Gastroesophageal sphincter (tissue), 4 donors: ENCODE data around the gene EHD1. TPM values are rescaled to one million over a fixed set of nuclear protein-coding genes. Genes with fewer than 3 reads are reported as not detected.

ENCODE experiments used
- ATAC-seq: fragments of 150-250 bp; one replicate; pipeline ENCODE4 v1.9.1; 2016; ENCODE audit warnings: mild to moderate bottlenecking, moderate library complexity
- H3K27ac ChIP-seq, 4 donors: fragments of 200-600 bp; sonication (generic) in 3 of 4; 1 replicate in 3 of 4; 2 replicates in 1 of 4; pipeline ENCODE4 v1.5.1; 2016 to 2019
- H3K27me3 ChIP-seq: fragments of 200-600 bp; sonication (generic); one replicate; pipeline ENCODE4 v1.5.1; 2019
- H3K36me3 ChIP-seq, 2 donors: fragments of 200-600 bp; sonication (generic); one replicate each; pipeline ENCODE4 v1.5.1; 2019; ENCODE audit warnings: control low read depth in 1 of 2
- H3K4me1 ChIP-seq, 3 donors: fragments of 200-600 bp; sonication (generic); 1 replicate in 2 of 3; 2 replicates in 1 of 3; pipeline ENCODE4 v1.5.1; 2016 to 2019; ENCODE audit warnings: control low read depth in 2 of 3
- H3K4me3 ChIP-seq, 2 donors: fragments of 200-600 bp; sonication (generic); one replicate each; pipeline ENCODE4 v1.5.1; 2019; ENCODE audit warnings: mild to moderate bottlenecking in 1 of 2, moderate library complexity in 1 of 2
- H3K9me3 ChIP-seq, 3 donors: fragments of 200-600 bp; sonication (generic); one replicate each; pipeline ENCODE4 v1.5.1; 2017 to 2019; ENCODE audit warnings: control low read depth in 2 of 3
- CTCF ChIP-seq, 4 experiments: fragments of 200-600 bp in 2 of 4; fragments of 450-650 bp in 2 of 4; sonication (generic) in 1 of 4; IDR thresholded peaks; one replicate each; pipeline ENCODE4 v1.5.1; 2017 to 2019; ENCODE audit warnings: antibody characterized with exemption in 4 of 4, mild to moderate bottlenecking in 2 of 4, moderate library complexity in 2 of 4
- EP300 ChIP-seq: sonication (generic); formaldehyde crosslinking; IDR thresholded peaks from one replicate; pipeline ENCODE4 v1.6.1; 2017; ENCODE audit warnings: antibody characterized with exemption, mild to moderate bottlenecking
- POLR2A ChIP-seq, 2 donors: fragments of 450-650 bp; IDR thresholded peaks; one replicate each; pipeline ENCODE4 v1.6.1; 2017; ENCODE audit warnings: antibody characterized with exemption in 2 of 2, mild to moderate bottlenecking in 2 of 2, moderate library complexity in 1 of 2
- POLR2AphosphoS5 ChIP-seq: sonication (generic); formaldehyde crosslinking; IDR thresholded peaks from one replicate; pipeline ENCODE4 v1.6.1; 2017; ENCODE audit warnings: antibody characterized with exemption
- WGBS, 2 donors: methylation state at CpG; one replicate each; pipeline ENCODE4 v1.1.5; 2018; ENCODE audit warnings: low coverage in 1 of 2; 5-methylcytosine and 5-hydroxymethylcytosine counted together
- total RNA-seq, 4 donors: library from RNA; depleted of rRNA; stranded (reverse); fragments of >200 nt; gene quantifications; one replicate each; pipeline ENCODE4 v1.1.0, GENCODE V29; 2016

Gene EHD1
- total RNA-seq, 4 donors from 2014 or later = 92.1 to 188 (median 101) TPM

- Histone ChIP-seq H3K36me3 (peaks cover 0 to 82% of the 10 kb centered on the region in 2 donors), H3K27ac (no peak overlapping the region)
- WGBS, 2 donors = 80% methylated on average over 1 of the region's 19 CpGs; no CpG with 5 or more reads in 1 of the 2 donors
Observed at GRCh38 chr11:64897381-64898075, 19.1 kb upstream of the EHD1 start.

GRCh38 chr11:64896448-64897022 lies 18.1 kb upstream of the EHD1 start:
- Histone ChIP-seq H3K27ac (no peak overlapping the region), H3K4me1 (peaks cover 0 to 12% (median 4%) of the 10 kb centered on the region in 3 donors), H3K9me3 (no peaks in the 10 kb centered on the region), H3K36me3 (peaks cover 0 to 72% of the 10 kb centered on the region in 2 donors), H3K27me3 (no peaks in the 10 kb centered on the region), H3K4me3 (no peak overlapping the region)
- no peak for ATAC-seq
- no peak for TF ChIP-seq POLR2A (IDR thresholded peaks at IDR 0.05)
- TF ChIP-seq EP300 = no peak
- TF ChIP-seq POLR2AphosphoS5 = no peak
- TF ChIP-seq CTCF (IDR thresholded peaks at IDR 0.05) = no peak
- WGBS, 2 donors = 17 to 70% methylated on average over 1 to 2 of the region's 14 CpGs

More at GRCh38 chr11:64897381-64898075, 19.1 kb upstream of the EHD1 start:
- no peak for TF ChIP-seq CTCF (IDR thresholded peaks at IDR 0.05)
- TF ChIP-seq POLR2AphosphoS5 = no peak
- TF ChIP-seq POLR2A (IDR thresholded peaks at IDR 0.05) = no peak
- TF ChIP-seq EP300 = no peak
- peaks cover 0 to 12% (median 4%) of the 10 kb centered on the region in 3 donors for H3K4me1 ChIP-seq
- H3K9me3 ChIP-seq = no peaks in the 10 kb centered on the region
- ATAC-seq = no peak
- H3K4me3 ChIP-seq = no peak overlapping the region
- no peaks in the 10 kb centered on the region for H3K27me3 ChIP-seq

- H3K4me1 ChIP-seq = peaks cover 0 to 12% (median 4%) of the 10 kb centered on the region in 3 donors
- no peak for ATAC-seq
- peak overlapping the region in 1 of 4 donors; percentile 19 for H3K27ac ChIP-seq
- H3K27me3 ChIP-seq = no peaks in the 10 kb centered on the region
- 96% methylated on average over 7 of the region's 39 CpGs; no CpG with 5 or more reads in 1 of the 2 donors for WGBS, 2 donors
- TF ChIP-seq CTCF (IDR thresholded peaks at IDR 0.05) (no peak), EP300 (no peak), POLR2A (IDR thresholded peaks at IDR 0.05) (no peak), POLR2AphosphoS5 (no peak)
- H3K9me3 ChIP-seq = no peaks in the 10 kb centered on the region
- H3K36me3 ChIP-seq = peaks cover 0 to 56% of the 10 kb centered on the region in 2 donors
- no peak overlapping the region for H3K4me3 ChIP-seq
Observed at GRCh38 chr11:64894812-64895452, 16.5 kb upstream of the EHD1 start.

- ATAC-seq = peak; percentile 79
- TF ChIP-seq CTCF (IDR thresholded peaks at IDR 0.05) = peak in 3 of 4 experiments; percentile 83 to 95 (median 93)
- no peak for TF ChIP-seq POLR2A (IDR thresholded peaks at IDR 0.05)
- TF ChIP-seq POLR2AphosphoS5 = peak; percentile 29
- TF ChIP-seq EP300 = no peak
- H3K27me3 ChIP-seq = no peaks in the 10 kb centered on the region
- no peaks in the 10 kb centered on the region for H3K9me3 ChIP-seq
- WGBS, 2 donors = no CpG with 5 or more reads among the region's 14 CpGs
- H3K36me3 ChIP-seq = peaks cover 0 to 49% of the 10 kb centered on the region in 2 donors
- H3K27ac ChIP-seq = peak overlapping the region in 1 of 4 donors; percentile 19
- no peak overlapping the region for H3K4me3 ChIP-seq
- peaks cover 0 to 12% (median 4%) of the 10 kb centered on the region in 3 donors for H3K4me1 ChIP-seq
Observed at GRCh38 chr11:64894070-64894811, 15.8 kb upstream of the EHD1 start.
